Stimulated activated naive B cell treated with anti-CD40 and anti-IgM and Interleukin-4, amounts not matched to agents 10 μg/mL and 1 μg/mL and 100 μg/mL, for 72 hours (primary cell): ENCODE data around the gene SNAPC3.
"Not testable (repeated sequence)": the region's sequence is repeated elsewhere in the genome, so short reads cannot be mapped to it uniquely, and the experiment has no call there.

Experiments used
- ATAC-seq, 2 donors: fragments of 150-1000 bp; cut with Tn5 transposase; replicated peaks; 2 replicates each; pipeline ENCODE4 v1.10.0; 2021; ENCODE audit warnings: moderate library complexity in 1 of 2
- DNase-seq: peaks from one replicate; pipeline ENCODE4 v3.0.0; 2021
- H3K27ac Mint-ChIP-seq: one replicate; pipeline ENCODE4 v1.8.0; 2022; ENCODE audit warnings: mild to moderate bottlenecking, mixed read lengths
- H3K27me3 Mint-ChIP-seq, 2 donors: one replicate each; pipeline ENCODE4 v1.8.0; 2022; ENCODE audit warnings: mixed read lengths in 2 of 2
- H3K36me3 Mint-ChIP-seq, 2 donors: one replicate each; pipeline ENCODE4 v1.8.0; 2022; ENCODE audit warnings: mixed read lengths in 2 of 2, mild to moderate bottlenecking in 1 of 2
- H3K4me1 Mint-ChIP-seq, 2 donors: one replicate each; pipeline ENCODE4 v1.8.0; 2022; ENCODE audit warnings: mixed read lengths in 2 of 2, mild to moderate bottlenecking in 1 of 2
- H3K4me3 Mint-ChIP-seq, 2 donors: one replicate each; pipeline ENCODE4 v1.8.0; 2022; ENCODE audit warnings: mild to moderate bottlenecking in 2 of 2, mixed read lengths in 2 of 2, moderate library complexity in 1 of 2
- H3K9me3 Mint-ChIP-seq, 2 donors: one replicate each; pipeline ENCODE4 v1.8.0; 2022; ENCODE audit warnings: mixed read lengths in 2 of 2, mild to moderate bottlenecking in 1 of 2

SNAPC3 gene

GRCh38 chr9:15401266-15401665 is 21.4 kb upstream of the SNAPC3 start:
- Mint-ChIP-seq H3K4me3 (no peak overlapping the region), H3K36me3 (no peaks in the 10 kb centered on the region), H3K4me1 (no peaks in the 10 kb centered on the region), H3K27ac (no peak overlapping the region), H3K27me3 (peaks cover 3 to 5% of the 10 kb centered on the region in 2 donors), H3K9me3 (peaks cover 5 to 9% of the 10 kb centered on the region in 2 donors)
- no peak for DNase-seq
- no peak for ATAC-seq

GRCh38 chr9:15403155-15403554 is 19.5 kb upstream of the SNAPC3 start:
- no peaks in the 10 kb centered on the region for H3K36me3 Mint-ChIP-seq
- peak; percentile 50 to 61 for ATAC-seq
- no peak for DNase-seq
- peaks cover 2% of the 10 kb centered on the region in 2 donors for H3K27me3 Mint-ChIP-seq
- H3K4me1 Mint-ChIP-seq, result no peaks in the 10 kb centered on the region
- peaks cover 5 to 9% of the 10 kb centered on the region in 2 donors for H3K9me3 Mint-ChIP-seq
- no peak overlapping the region for H3K4me3 Mint-ChIP-seq
- no peak overlapping the region for H3K27ac Mint-ChIP-seq

- DNase-seq (no peak), ATAC-seq (no peak)
- no peaks in the 10 kb centered on the region for H3K4me1 Mint-ChIP-seq
- no peak overlapping the region for H3K4me3 Mint-ChIP-seq
- no peak overlapping the region for H3K27ac Mint-ChIP-seq
- no peaks in the 10 kb centered on the region for H3K27me3 Mint-ChIP-seq
- peaks cover 4 to 8% of the 10 kb centered on the region in 2 donors for H3K9me3 Mint-ChIP-seq
- no peaks in the 10 kb centered on the region for H3K36me3 Mint-ChIP-seq
Observed at GRCh38 chr9:15404171-15404570, 18.5 kb upstream of the SNAPC3 start.

- ATAC-seq, result peak; percentile 61 to 63
Observed at GRCh38 chr9:15416880-15417279, 5.8 kb upstream of the SNAPC3 start.

GRCh38 chr9:15417626-15418025 is 5.0 kb upstream of the SNAPC3 start:
- Mint-ChIP-seq H3K9me3 (no peaks in the 10 kb centered on the region), H3K27ac (no peak overlapping the region), H3K4me3 (no peak overlapping the region), H3K27me3 (peaks cover under 1 to 4% of the 10 kb centered on the region in 2 donors), H3K4me1 (peaks cover 5 to 13% of the 10 kb centered on the region in 2 donors), H3K36me3 (no peaks in the 10 kb centered on the region)
- ATAC-seq, result no peak
- DNase-seq, result no peak

More at GRCh38 chr9:15416880-15417279, 5.8 kb upstream of the SNAPC3 start:
- Mint-ChIP-seq H3K27ac (no peak overlapping the region), H3K9me3 (no peaks in the 10 kb centered on the region), H3K36me3 (no peaks in the 10 kb centered on the region), H3K4me3 (no peak overlapping the region), H3K4me1 (peaks cover 0 to 6% of the 10 kb centered on the region in 2 donors), H3K27me3 (peaks cover 6 to 9% of the 10 kb centered on the region in 2 donors)
- no peak for DNase-seq

- H3K4me1 Mint-ChIP-seq, result peaks cover 15 to 27% of the 10 kb centered on the region in 2 donors
- DNase-seq, result no peak
- peaks cover 10 to 12% of the 10 kb centered on the region in 2 donors for H3K36me3 Mint-ChIP-seq
- H3K27me3 Mint-ChIP-seq, result peaks cover 0 to 4% of the 10 kb centered on the region in 2 donors
- H3K4me3 Mint-ChIP-seq, result no peak overlapping the region
- H3K9me3 Mint-ChIP-seq, result no peaks in the 10 kb centered on the region
- no peak for ATAC-seq
- no peak overlapping the region for H3K27ac Mint-ChIP-seq
Observed at GRCh38 chr9:15420796-15421195, 1.9 kb upstream of the SNAPC3 start.

GRCh38 chr9:15421532-15421931 is 1.1 kb upstream of the SNAPC3 start:
- no peak overlapping the region for H3K4me3 Mint-ChIP-seq
- H3K4me1 Mint-ChIP-seq, result peaks cover 20 to 34% of the 10 kb centered on the region in 2 donors
- H3K27ac Mint-ChIP-seq, result no peak overlapping the region
- no peak for ATAC-seq
- H3K9me3 Mint-ChIP-seq, result no peaks in the 10 kb centered on the region
- peaks cover 0 to 4% of the 10 kb centered on the region in 2 donors for H3K27me3 Mint-ChIP-seq
- DNase-seq, result no peak
- H3K36me3 Mint-ChIP-seq, result peaks cover 15 to 18% of the 10 kb centered on the region in 2 donors

GRCh38 chr9:15421990-15422371 is 695 bp upstream of the SNAPC3 start:
- H3K36me3 Mint-ChIP-seq, result peaks cover 15 to 18% of the 10 kb centered on the region in 2 donors
- ATAC-seq (no peak), DNase-seq (no peak)
- no peaks in the 10 kb centered on the region for H3K9me3 Mint-ChIP-seq
- H3K27ac Mint-ChIP-seq, result peak overlapping the region; percentile 94
- peaks cover 0 to under 1% of the 10 kb centered on the region in 2 donors for H3K27me3 Mint-ChIP-seq
- H3K4me3 Mint-ChIP-seq, result peak overlapping the region; percentile 90 to 93
- peaks cover 20 to 34% of the 10 kb centered on the region in 2 donors for H3K4me1 Mint-ChIP-seq

- H3K27ac Mint-ChIP-seq, result peak overlapping the region; percentile 94
- peaks cover 20 to 37% of the 10 kb centered on the region in 2 donors for H3K4me1 Mint-ChIP-seq
- peak in 1 of 2 donors; percentile 5 for ATAC-seq
- H3K9me3 Mint-ChIP-seq, result no peaks in the 10 kb centered on the region
- no peaks in the 10 kb centered on the region for H3K27me3 Mint-ChIP-seq
- no peak for DNase-seq
- H3K4me3 Mint-ChIP-seq, result peak overlapping the region; percentile 90 to 93
- peaks cover 18 to 28% of the 10 kb centered on the region in 2 donors for H3K36me3 Mint-ChIP-seq
Observed at GRCh38 chr9:15423231-15423985, 732 bp downstream of the SNAPC3 start.

GRCh38 chr9:15426019-15426418 is 3.3 kb downstream of the SNAPC3 start:
- peak overlapping the region; percentile 42 to 50 for H3K4me3 Mint-ChIP-seq
- H3K9me3 Mint-ChIP-seq, result no peaks in the 10 kb centered on the region
- ATAC-seq (peak; percentile 66), DNase-seq (peak; percentile 48)
- peaks cover 30 to 60% of the 10 kb centered on the region in 2 donors for H3K4me1 Mint-ChIP-seq
- no peak overlapping the region for H3K27ac Mint-ChIP-seq
- H3K36me3 Mint-ChIP-seq, result peaks cover 34 to 43% of the 10 kb centered on the region in 2 donors
- H3K27me3 Mint-ChIP-seq, result no peaks in the 10 kb centered on the region

GRCh38 chr9:15427702-15428101 is 5.0 kb downstream of the SNAPC3 start:
- H3K4me1 Mint-ChIP-seq, result peaks cover 28 to 53% of the 10 kb centered on the region in 2 donors
- not testable (repeated sequence) for DNase-seq, H3K27me3 Mint-ChIP-seq, H3K27ac Mint-ChIP-seq, ATAC-seq, H3K9me3 Mint-ChIP-seq, H3K4me3 Mint-ChIP-seq
- H3K36me3 Mint-ChIP-seq, result peaks cover 35 to 48% of the 10 kb centered on the region in 2 donors

GRCh38 chr9:15430920-15431844 is 8.5 kb downstream of the SNAPC3 start:
- DNase-seq (no peak), ATAC-seq (no peak)
- H3K27ac Mint-ChIP-seq, result no peak overlapping the region
- H3K36me3 Mint-ChIP-seq, result peaks cover 45 to 53% of the 10 kb centered on the region in 2 donors
- H3K27me3 Mint-ChIP-seq, result no peaks in the 10 kb centered on the region
- H3K9me3 Mint-ChIP-seq, result no peaks in the 10 kb centered on the region
- no peak overlapping the region for H3K4me3 Mint-ChIP-seq
- peaks cover 16 to 44% of the 10 kb centered on the region in 2 donors for H3K4me1 Mint-ChIP-seq

- DNase-seq (no peak), ATAC-seq (no peak)
- Mint-ChIP-seq H3K27me3 (no peaks in the 10 kb centered on the region), H3K27ac (no peak overlapping the region), H3K4me3 (no peak overlapping the region), H3K4me1 (peaks cover 14 to 48% of the 10 kb centered on the region in 2 donors), H3K9me3 (peaks cover 0 to 1% of the 10 kb centered on the region in 2 donors), H3K36me3 (peaks cover 49 to 56% of the 10 kb centered on the region in 2 donors)
Observed at GRCh38 chr9:15433191-15433590, 10.5 kb downstream of the SNAPC3 start.

GRCh38 chr9:15433661-15434060 is 11.0 kb downstream of the SNAPC3 start:
- Mint-ChIP-seq H3K4me1 (peaks cover 12 to 43% of the 10 kb centered on the region in 2 donors), H3K27ac (no peak overlapping the region), H3K9me3 (peaks cover 0 to 1% of the 10 kb centered on the region in 2 donors), H3K4me3 (no peak overlapping the region), H3K27me3 (no peaks in the 10 kb centered on the region), H3K36me3 (peaks cover 46 to 56% of the 10 kb centered on the region in 2 donors)
- DNase-seq (no peak), ATAC-seq (no peak)
